Measurements from ENCODE around the gene INS. TPM values are rescaled to one million over a fixed set of nuclear protein-coding genes. Genes with fewer than 3 reads are reported as not detected.
"Not testable (repeated sequence)": the region's sequence is repeated elsewhere in the genome, so short reads cannot be mapped to it uniquely, and the experiment has no call there.

Gene INS
- polyA plus RNA-seq, 4 donors = not detected

DNA sequence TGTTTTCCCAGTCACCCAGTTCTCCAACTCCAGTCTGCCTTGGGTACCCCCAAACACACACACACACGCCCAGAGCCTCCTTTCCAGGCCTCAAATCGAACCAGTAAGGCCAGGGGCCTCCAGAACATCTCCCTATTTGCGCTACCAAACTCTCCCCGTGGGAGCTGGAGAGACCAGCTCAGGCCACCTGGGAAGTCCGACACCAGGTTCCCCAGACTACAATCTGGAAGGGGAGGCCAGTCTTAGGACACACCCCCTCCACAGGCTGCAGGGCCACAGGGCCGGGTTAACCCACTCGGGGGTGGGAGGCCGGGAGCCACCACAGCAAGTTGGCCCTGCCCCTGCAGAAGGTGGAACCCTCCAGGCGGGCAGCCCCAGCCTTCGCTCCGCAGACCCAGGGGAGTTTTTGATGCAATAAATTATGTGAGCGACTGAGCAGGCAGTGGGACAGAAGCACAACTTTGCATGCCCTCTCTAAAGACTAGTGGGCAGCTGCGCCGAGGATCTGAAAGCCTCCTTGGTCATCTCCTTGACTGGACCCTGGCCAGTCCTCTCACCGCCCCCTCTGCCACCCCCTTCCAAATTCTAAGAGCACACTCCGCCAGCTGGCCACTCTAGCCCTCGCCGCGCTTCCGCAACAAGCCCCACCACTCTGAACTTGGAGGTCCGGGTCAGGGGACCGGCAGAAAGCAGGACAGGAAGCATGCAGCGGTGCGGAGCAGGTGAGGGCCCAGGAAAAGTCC lies 24.6 kb downstream of the INS start:
- no peak for DNase-seq (ENCODE audit: low read depth in 4 of 4, low spot score in 2 of 4)

DNA sequence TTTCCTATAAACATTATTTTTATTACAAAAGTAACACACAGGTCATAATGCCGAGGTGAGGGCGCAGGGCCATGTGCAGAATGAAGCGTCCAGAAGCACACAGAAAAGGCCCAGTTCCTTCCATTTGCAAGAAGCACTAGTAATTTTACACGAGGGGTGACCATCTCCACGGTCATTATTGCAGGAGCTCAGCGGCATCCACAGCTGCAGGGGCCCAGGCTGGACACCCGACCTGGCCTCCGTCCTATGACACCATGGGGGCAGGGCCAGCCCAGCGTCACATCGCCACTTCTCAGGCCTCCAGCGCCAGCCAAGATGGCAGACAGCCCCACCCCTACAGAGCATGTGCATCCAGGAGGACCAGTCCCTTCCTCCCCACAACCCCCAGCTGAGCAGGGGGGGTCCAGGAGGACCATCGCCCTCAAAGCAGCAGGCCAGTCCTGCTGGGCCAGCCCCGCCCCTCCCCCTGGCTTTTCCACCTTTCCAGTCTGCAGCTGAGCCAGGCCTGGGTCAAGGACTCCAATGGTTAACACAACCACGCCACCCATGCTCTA lies 25.3 kb downstream of the INS start:
- DNase-seq (ENCODE audit: low read depth in 4 of 4, low spot score in 2 of 4) = no peak

GRCh38 chr11:2135018-2135569 lies 25.9 kb downstream of the INS start:
- DNase-seq (ENCODE audit: low read depth in 4 of 4, low spot score in 2 of 4) = no peak

GRCh38 chr11:2134022-2135010 lies 26.7 kb downstream of the INS start:
- no peak for DNase-seq (ENCODE audit: low read depth in 4 of 4, low spot score in 2 of 4)

DNA sequence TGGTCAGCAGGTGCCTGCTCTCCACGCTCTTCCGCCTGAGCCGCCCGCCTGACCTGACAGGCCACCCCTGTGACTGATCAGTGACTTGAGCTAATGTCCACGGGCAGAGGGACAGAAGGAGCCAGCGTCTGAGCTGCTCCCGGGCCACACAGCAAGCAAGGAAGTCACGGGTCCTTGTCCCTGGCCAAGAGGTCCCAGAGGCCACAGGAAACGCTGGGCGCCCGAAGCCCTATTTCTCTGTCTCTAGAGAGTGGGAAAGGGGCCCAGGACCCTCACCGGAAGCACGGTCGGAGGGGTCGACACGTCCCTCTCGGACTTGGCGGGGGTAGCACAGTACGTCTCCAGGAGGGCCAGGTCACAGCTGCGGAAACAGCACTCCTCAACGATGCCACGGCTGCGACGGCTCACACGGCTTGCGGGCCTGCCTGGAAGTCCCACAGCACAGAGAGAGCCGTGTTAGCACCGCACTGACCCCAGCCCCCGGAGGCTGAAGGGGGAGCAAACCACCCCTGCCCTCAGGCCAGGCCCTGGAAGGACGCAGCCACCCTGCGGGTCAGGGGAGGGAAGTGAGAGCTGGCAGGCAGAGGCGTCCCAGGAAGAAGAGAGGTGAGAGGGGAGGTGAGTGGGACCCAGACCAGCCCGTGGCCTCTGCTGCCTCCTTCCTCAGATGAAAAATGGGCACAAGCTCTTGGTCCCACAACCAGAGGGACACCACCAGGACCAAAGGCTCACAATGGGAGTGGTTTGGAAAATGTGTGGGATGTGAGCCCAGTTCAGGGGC lies 27.6 kb downstream of the INS start:
- no peak for DNase-seq (ENCODE audit: low read depth in 4 of 4, low spot score in 2 of 4)

DNA sequence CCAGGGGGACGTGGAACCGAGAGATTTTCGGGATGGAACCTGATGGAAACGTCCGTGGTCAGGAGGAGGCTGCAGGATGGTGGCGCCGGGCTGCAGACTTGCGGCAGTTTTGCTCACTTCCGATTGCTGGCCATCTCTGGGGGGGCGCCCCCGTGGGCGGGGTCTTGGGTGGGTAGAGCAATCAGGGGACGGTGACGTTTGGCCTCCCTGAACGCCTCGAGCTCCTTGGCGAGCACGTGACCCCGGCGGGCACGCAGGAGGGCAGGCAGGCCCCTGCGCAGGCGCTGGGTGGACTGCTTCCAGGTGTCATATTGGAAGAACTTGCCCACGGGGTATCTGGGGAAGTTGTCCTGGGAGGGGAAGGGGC lies 28.2 kb downstream of the INS start:
- no peak for DNase-seq (ENCODE audit: low read depth in 4 of 4, low spot score in 2 of 4)

GRCh38 chr11:2132246-2132645 lies 28.8 kb downstream of the INS start:
- DNase-seq (ENCODE audit: low read depth in 4 of 4, low spot score in 2 of 4) = no peak

DNA sequence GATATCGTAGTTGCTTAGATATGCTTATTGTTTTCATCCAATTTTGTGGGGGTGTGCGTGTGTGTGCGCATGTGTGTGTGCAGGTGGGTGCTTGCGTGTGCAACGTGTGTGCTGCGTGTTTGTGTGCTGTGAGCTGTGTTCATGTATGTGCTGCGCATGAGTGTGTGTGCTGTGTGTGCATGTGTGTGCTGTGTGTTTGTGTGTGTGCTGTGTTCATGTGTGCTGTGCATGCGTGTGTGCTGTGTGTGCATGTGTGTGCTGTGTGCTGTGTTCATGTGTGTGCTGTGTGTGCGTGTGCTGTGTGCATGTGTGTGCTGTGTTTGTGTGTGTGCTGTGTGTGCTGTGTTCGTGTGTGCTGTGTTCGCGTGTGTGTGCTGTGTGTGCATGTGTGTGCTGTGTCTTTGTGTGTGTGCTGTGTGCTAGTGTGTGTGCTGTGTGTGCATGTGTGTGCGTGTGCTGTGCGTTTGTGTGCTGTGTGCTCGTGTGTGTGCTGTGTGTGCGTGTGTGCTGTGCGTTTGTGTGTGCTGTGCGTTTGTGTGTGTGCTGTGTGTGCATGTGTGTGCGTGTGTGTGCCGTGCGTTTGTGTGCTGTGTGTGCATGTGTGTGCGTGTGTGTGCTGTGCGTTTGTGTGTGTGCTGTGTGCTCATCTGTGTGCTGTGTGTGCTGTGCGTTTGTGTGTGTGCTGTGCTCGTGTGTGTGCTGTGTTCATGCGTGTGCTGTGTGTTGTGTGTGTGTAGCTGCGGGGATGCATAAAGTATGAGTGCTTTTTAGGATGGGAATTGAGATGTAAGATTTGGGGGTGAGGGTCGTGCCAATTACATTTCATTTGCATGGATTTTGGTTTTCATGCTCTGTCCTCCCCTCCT lies 29.4 kb downstream of the INS start:
- DNase-seq (ENCODE audit: low read depth in 4 of 4, low spot score in 2 of 4) = no peak

DNA sequence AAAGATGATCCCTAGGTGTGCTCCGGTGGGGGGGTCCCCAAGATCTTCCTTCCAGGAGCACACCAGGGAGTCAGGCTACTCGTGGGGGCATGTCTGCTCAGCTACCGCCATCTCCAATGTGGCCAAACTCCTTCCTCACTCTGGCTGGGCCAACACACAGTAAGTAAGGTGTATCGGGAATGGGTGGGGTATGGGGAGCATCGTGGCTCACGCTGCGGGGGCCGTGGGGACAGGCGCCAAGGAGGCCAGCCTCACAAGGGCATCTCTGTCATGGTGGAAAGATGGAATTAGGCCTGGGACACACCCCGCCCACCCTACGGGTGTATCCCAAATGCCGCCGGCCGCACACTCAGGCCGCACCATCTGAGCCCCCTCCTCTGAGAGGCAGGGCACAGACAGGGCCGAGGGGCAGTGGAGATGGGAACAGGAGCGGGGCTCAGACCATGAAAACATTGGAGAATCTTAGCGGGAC lies 30.1 kb downstream of the INS start:
- DNase-seq (ENCODE audit: low read depth in 4 of 4, low spot score in 2 of 4) = no peak

DNA sequence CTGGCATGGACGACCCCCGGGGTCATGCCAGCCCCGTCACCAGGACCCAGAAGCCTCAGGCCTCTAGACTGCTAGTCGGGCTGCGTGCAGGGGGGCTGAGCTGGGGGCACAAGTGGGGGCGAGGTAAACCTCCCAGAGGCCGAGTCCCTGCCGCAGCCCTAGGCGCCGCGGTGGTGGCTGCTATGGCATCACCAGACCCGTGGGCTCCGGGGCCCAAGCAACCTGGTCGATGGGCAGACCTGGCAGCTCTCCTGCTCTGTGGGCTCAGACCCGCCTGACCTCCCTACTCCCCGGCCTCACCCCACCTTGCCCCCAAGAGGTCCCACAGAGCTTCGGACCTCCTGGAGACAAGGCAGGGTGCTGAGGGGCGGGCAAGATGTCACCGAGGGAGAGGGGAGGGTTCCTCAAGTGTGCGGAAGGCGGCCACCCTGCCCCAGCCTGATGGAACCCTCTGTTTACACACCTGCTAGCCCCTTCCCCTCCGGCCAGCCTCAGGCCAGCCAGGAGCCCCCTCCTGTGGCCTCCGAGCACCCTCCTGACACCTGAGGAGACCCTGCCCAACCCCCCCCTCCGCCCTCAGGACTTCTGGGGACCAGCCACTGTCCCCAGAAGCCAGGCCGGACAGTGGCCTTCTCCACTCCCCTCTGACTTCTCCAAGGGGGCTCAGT lies 31.2 kb downstream of the INS start:
- DNase-seq (ENCODE audit: low read depth in 4 of 4, low spot score in 2 of 4) = no peak

GRCh38 chr11:2129308-2129698 lies 31.7 kb downstream of the INS start:
- no peak for DNase-seq (ENCODE audit: low read depth in 4 of 4, low spot score in 2 of 4)

- DNase-seq (ENCODE audit: low read depth in 4 of 4, low spot score in 2 of 4) = no peak
Observed at GRCh38 chr11:2128511-2129307, 32.3 kb downstream of the INS start.

DNA sequence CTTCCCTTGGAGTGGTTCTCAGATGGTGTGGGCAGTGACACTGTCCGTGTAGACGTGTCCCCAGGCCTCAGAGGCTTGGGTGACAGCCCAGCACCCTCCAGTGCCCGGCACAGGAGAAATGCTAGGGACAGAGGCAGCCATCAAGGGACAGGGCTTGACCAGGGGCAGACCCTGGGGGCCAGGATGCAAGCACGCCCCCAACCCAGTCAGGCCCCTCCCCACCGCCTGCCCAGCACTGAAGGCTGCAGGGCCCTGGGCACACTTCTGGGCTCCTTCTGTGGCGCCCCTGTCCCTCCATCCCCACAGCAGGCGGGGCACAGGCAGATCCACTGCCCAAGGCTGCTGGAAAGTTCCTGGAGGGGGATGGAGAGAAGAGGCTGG lies 32.9 kb downstream of the INS start:
- no peak for DNase-seq (ENCODE audit: low read depth in 4 of 4, low spot score in 2 of 4)

DNA sequence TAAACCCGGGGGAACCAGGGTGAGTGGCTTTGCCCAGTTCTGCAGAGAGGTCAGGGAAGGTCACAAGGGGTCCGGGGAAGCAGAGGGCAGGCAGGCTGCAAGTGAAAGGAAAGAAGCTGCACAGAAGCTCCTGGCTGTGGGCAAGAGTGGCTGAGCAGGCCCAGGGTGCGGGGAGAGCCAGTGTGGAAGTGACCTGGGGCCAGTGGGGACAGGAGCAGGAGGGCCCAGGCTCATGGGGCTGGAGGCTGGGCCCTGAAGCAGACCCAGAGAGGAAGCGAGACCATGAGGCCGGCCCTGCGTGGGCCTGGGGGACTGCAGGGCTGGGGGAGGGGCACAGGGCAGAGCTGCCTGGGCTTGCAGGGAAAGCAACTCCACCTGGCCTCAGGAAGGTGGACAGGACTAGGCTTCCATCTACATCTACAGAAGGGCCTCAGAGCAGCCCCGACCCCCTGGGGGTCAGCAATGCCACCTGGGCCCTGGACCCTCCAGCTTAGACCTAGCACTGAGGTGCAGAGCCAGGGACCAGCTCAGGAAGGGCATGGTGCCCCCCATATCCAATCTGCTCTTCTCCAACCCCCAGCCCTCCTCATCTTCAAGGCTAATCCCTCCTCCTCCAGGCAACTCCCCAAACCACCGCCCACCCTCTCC lies 33.4 kb downstream of the INS start:
- DNase-seq (ENCODE audit: low read depth in 4 of 4, low spot score in 2 of 4) = no peak

GRCh38 chr11:2126520-2127085 lies 34.4 kb downstream of the INS start:
- DNase-seq (ENCODE audit: low read depth in 4 of 4, low spot score in 2 of 4) = no peak

DNA sequence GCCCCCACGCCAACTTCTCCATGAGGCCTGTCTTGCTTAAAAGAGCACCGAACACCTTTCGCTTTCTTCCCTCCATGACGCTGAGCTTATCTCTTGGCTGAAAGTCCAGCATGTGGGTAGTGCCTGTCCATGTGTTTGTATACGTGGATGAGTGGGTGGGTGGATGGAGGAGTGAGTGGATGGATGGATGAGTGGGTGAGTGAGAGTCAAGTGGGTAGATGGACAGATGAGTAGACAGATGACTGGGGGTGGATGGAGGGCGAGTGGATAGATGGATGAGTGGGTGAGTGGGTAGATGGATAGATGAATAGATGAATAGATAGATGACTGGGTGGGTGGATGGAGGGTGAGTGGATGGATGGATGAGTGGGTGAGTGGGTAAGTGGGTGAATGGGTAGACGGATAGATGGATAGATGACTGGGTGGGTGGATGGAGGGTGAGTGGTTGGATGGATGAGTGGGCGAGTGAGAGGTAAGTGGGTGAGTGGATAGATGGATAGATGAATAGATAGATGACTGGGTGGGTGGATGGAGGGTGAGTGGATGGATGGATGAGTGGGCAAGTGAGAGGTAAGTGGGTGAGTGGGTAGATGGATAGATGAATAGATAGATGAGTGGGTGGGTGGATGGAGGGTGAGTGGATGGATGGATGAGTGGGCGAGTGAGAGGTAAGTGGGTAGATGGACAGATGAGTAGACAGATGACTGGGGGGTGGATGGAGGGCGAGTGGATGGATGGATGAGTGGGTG lies 36.1 kb downstream of the INS start:
- DNase-seq (ENCODE audit: low read depth in 4 of 4, low spot score in 2 of 4) = not testable (repeated sequence)

- DNase-seq (ENCODE audit: low read depth in 4 of 4, low spot score in 2 of 4) = no peak
Observed at GRCh38 chr11:2123628-2123960, 37.4 kb downstream of the INS start.

Data from left renal cortex interstitium (tissue), 4 donors.